H1 (cell line): Measurements from ENCODE around the gene SMARCA2. TPM values are rescaled to one million over a fixed set of nuclear protein-coding genes. Genes with fewer than 3 reads are reported as not detected.
A peak's percentile ranks its signal among the peaks of the same experiment; 100 is the strongest.

Experiments used
- CTCF ChIA-PET: fragments of 300-600 bp; sonication (Branson Sonifier 250); formaldehyde crosslinking; loops from one replicate; lab custom pipeline; 2021; ENCODE audit not compliant: partially characterized antibody; lab: Charles Lee
- POLR2A ChIA-PET: fragments of 300-600 bp; sonication (Branson Sonifier 250); formaldehyde crosslinking; loops from one replicate; lab custom pipeline; 2021; ENCODE audit warnings: inconsistent platforms; ENCODE audit not compliant: partially characterized antibody; lab: Charles Lee
- DNase-seq, 2 experiments: peaks; one replicate each; pipeline versions ENCODE4 v3.0.0 to v3.0.0-alpha.2; 2010 to 2022; ENCODE audit warnings: low spot score in 2 of 2, low read depth in 1 of 2, mixed read lengths in 1 of 2
- FAIRE-seq: peaks from 2 replicates; lab custom pipeline; 2011; peaks lifted over from hg19 to GRCh38; lab: Jason Lieb, UNC
- H2AFZ ChIP-seq: 2 replicates; pipeline ENCODE4 v1.8.1; 2012; ENCODE audit warnings: low read length, inconsistent platforms
- H2AK5ac ChIP-seq: 2 replicates; pipeline ENCODE4 v1.6.1; 2013; ENCODE audit warnings: low read depth, low read length
- H2BK120ac ChIP-seq: replicated peaks from 2 replicates; pipeline ENCODE3; 2013; ENCODE audit warnings: low read depth, low read length, inconsistent platforms
- H2BK12ac ChIP-seq: 2 replicates; pipeline ENCODE4 v1.6.1; 2013; ENCODE audit warnings: low read depth, low read length
- H2BK15ac ChIP-seq: 2 replicates; pipeline ENCODE4 v1.6.1; 2013; ENCODE audit warnings: low read length
- H2BK20ac ChIP-seq: 2 replicates; pipeline ENCODE4 v1.6.1; 2013; ENCODE audit warnings: low read length
- H2BK5ac ChIP-seq: 2 replicates; pipeline ENCODE4 v1.6.1; 2013; ENCODE audit warnings: low read depth, low read length
- H3K14ac ChIP-seq: 2 replicates; pipeline ENCODE4 v1.6.1; 2013; ENCODE audit warnings: inconsistent platforms; ENCODE audit not compliant: insufficient read length
- H3K18ac ChIP-seq: 2 replicates; pipeline ENCODE4 v1.6.1; 2013; ENCODE audit warnings: low read length; ENCODE audit errors: extremely low read depth
- H3K23ac ChIP-seq: 2 replicates; pipeline ENCODE4 v1.6.1; 2013; ENCODE audit warnings: inconsistent platforms; ENCODE audit not compliant: insufficient read length
- H3K23me2 ChIP-seq: 2 replicates; pipeline ENCODE4 v1.6.1; 2013; ENCODE audit warnings: low read depth, low read length
- H3K27ac ChIP-seq: 2 replicates; pipeline ENCODE4 v1.6.1; 2011; ENCODE audit warnings: low read depth, low read length, inconsistent platforms
- H3K27me3 ChIP-seq, 4 experiments: replicated peaks in 1 of 4; 1 replicate in 1 of 4; 2 replicates in 3 of 4; pipeline versions ENCODE4 v1.6.1 to v1.8.1; 2011 to 2013; ENCODE audit warnings: low read length in 3 of 4, mild to moderate bottlenecking in 3 of 4, inconsistent platforms in 2 of 4, mixed read lengths in 2 of 4, moderate library complexity in 1 of 4; ENCODE audit not compliant: control insufficient read depth in 3 of 4, insufficient read depth in 3 of 4; ENCODE audit errors: extremely low read depth in 1 of 4
- H3K36me3 ChIP-seq, 4 experiments: 2 replicates each; pipeline versions ENCODE4 v1.6.1 to v1.8.1; 2011 to 2013; ENCODE audit warnings: mild to moderate bottlenecking in 4 of 4, low read length in 3 of 4, moderate library complexity in 2 of 4, control low read depth in 1 of 4, inconsistent platforms in 1 of 4; ENCODE audit not compliant: insufficient read depth in 4 of 4, control insufficient read depth in 2 of 4
- H3K4ac ChIP-seq: replicated peaks from 2 replicates; pipeline ENCODE3; 2013; ENCODE audit warnings: low read length, low read depth, mixed read lengths, inconsistent platforms; ENCODE audit not compliant: insufficient read length
- H3K4me1 ChIP-seq, 4 experiments: replicated peaks in 1 of 4; 1 replicate in 1 of 4; 2 replicates in 3 of 4; pipeline versions ENCODE4 v1.6.1 to v1.8.1; 2011 to 2013; ENCODE audit warnings: low read length in 3 of 4, inconsistent platforms in 2 of 4, mixed read lengths in 1 of 4; ENCODE audit not compliant: insufficient read depth in 4 of 4, control insufficient read depth in 3 of 4
- H3K4me2 ChIP-seq, 2 experiments: 2 replicates each; pipeline versions ENCODE4 v1.6.1 to v1.8.1; 2011 to 2013; ENCODE audit warnings: low read depth in 2 of 2, low read length in 2 of 2, control low read depth in 1 of 2, inconsistent platforms in 1 of 2, mild to moderate bottlenecking in 1 of 2; ENCODE audit not compliant: insufficient read depth in 1 of 2
- H3K4me3 ChIP-seq, 4 experiments: fragments of 200-600, 300-600 bp in 1 of 4; sonication (generic), shearing (Covaris generic), sonication (Bioruptor Twin) in 1 of 4; 2 replicates each; pipeline versions ENCODE4 v1.5.1 to v1.8.1; 2011 to 2016; ENCODE audit warnings: low read length in 4 of 4, low read depth in 3 of 4, control low read depth in 2 of 4, inconsistent platforms in 2 of 4, mild to moderate bottlenecking in 2 of 4, mixed read lengths in 1 of 4, moderate library complexity in 1 of 4; ENCODE audit not compliant: insufficient read depth in 2 of 4; ENCODE audit errors: extremely low read depth in 1 of 4
- H3K56ac ChIP-seq: replicated peaks from 2 replicates; pipeline ENCODE3; 2013; ENCODE audit warnings: low read depth, mild to moderate bottlenecking, mixed read lengths, low read length, inconsistent platforms; ENCODE audit not compliant: insufficient read length
- H3K79me1 ChIP-seq: 2 replicates; pipeline ENCODE4 v1.6.1; 2013; ENCODE audit warnings: low read depth, low read length, control low read depth
- H3K79me2 ChIP-seq, 2 experiments: 2 replicates each; pipeline versions ENCODE4 v1.6.1 to v1.8.1; 2012 to 2013; ENCODE audit warnings: low read length in 2 of 2, mild to moderate bottlenecking in 2 of 2, inconsistent platforms in 1 of 2; ENCODE audit not compliant: insufficient read depth in 2 of 2, control insufficient read depth in 1 of 2
- H3K9ac ChIP-seq, 4 experiments: replicated peaks in 1 of 4; 1 replicate in 1 of 4; 2 replicates in 3 of 4; pipeline versions ENCODE4 v1.6.1 to v1.8.1; 2011 to 2013; ENCODE audit warnings: low read depth in 3 of 4, low read length in 3 of 4, control low read depth in 2 of 4, mild to moderate bottlenecking in 2 of 4, moderate library complexity in 2 of 4, inconsistent platforms in 1 of 4; ENCODE audit errors: extremely low read depth in 1 of 4
- H3K9me3 ChIP-seq, 2 experiments: 2 replicates each; pipeline versions ENCODE4 v1.6.1 to v1.8.1; 2012 to 2013; ENCODE audit warnings: mild to moderate bottlenecking in 2 of 2, moderate library complexity in 2 of 2, control low read depth in 1 of 2, inconsistent platforms in 1 of 2, low read depth in 1 of 2, low read length in 1 of 2, mixed read lengths in 1 of 2; ENCODE audit not compliant: insufficient read depth in 2 of 2
- H4K20me1 ChIP-seq, 2 experiments: replicated peaks in 1 of 2; 2 replicates each; pipeline versions ENCODE3 to v1.8.1; 2011 to 2013; ENCODE audit warnings: inconsistent platforms in 2 of 2, low read length in 2 of 2, mild to moderate bottlenecking in 1 of 2; ENCODE audit not compliant: insufficient read depth in 2 of 2, control insufficient read depth in 1 of 2
- H4K5ac ChIP-seq: 2 replicates; pipeline ENCODE4 v1.6.1; 2013; ENCODE audit warnings: low read length, low read depth, mixed read lengths, inconsistent platforms; ENCODE audit not compliant: insufficient read length
- H4K8ac ChIP-seq: 2 replicates; pipeline ENCODE4 v1.8.0; 2013; ENCODE audit warnings: mild to moderate bottlenecking, moderate library complexity, low read length, inconsistent platforms; ENCODE audit not compliant: insufficient read depth; ENCODE audit errors: extremely low read depth
- H4K91ac ChIP-seq: replicated peaks from 2 replicates; pipeline ENCODE3; 2013; ENCODE audit warnings: low read length, mixed read lengths, inconsistent platforms; ENCODE audit not compliant: insufficient read length
- SP4 ChIP-seq: IDR thresholded peaks from 2 replicates; pipeline ENCODE4 v1.6.1; 2012; ENCODE audit warnings: low read length, inconsistent platforms
- WGBS, 2 experiments: shearing (Covaris generic) in 1 of 2; methylation state at CpG; one replicate each; pipeline versions ENCODE4 v1.1.6 to v1.1.7; 2013 to 2015; ENCODE audit warnings: low lambda C conversion rate in 2 of 2, mixed read lengths in 2 of 2, inconsistent platforms in 1 of 2, low coverage in 1 of 2, missing lambda C conversion rate in 1 of 2; ENCODE audit not compliant: insufficient replicate concordance in 2 of 2, insufficient coverage in 1 of 2, insufficient read length in 1 of 2; ENCODE audit errors: extremely low coverage in 1 of 2, missing lambda C conversion rate in 1 of 2; 5-methylcytosine and 5-hydroxymethylcytosine counted together
- polyA plus RNA-seq, 7 experiments: library from polyadenylated mRNA; depleted of rRNA in 3 of 7; stranded (reverse) in 5 of 7; unstranded in 2 of 7; fragments of >200 nt in 5 of 7; fragments of 200-250 nt in 2 of 7; gene quantifications; 1 replicate in 5 of 7; 2 replicates in 1 of 7; 4 replicates in 1 of 7; pipeline versions ENCODE4 v1.2.1 to v1.2.3, GENCODE V29; 2011 to 2013; ENCODE audit warnings: missing spikeins in 2 of 7, mixed read lengths in 2 of 7
- total RNA-seq: library from RNA; stranded (reverse); fragmentation: NEBNext Ultra II Directional; extraction: Animal tissue kit (Norgen Biotek cat#: 25700); gene quantifications from 2 replicates; pipeline ENCODE4 v1.2.1, GENCODE V29; 2021
- TF ChIP-seq, protein P1 (sequence below): IDR thresholded peaks from 2 replicates; pipeline ENCODE4 v1.6.1; 2012; ENCODE audit warnings: inconsistent platforms

Gene SMARCA2
- total and polyA plus RNA-seq, 2 of the 8 experiments (the other 6 are each of a cell fraction or from before 2014, with no cell fraction given): 6.3 to 21.7 TPM

- Histone ChIP-seq H2BK20ac (no peak overlapping the region), H4K20me1 (no peaks in the 10 kb centered on the region), H3K79me1 (no peaks in the 10 kb centered on the region), H2BK5ac (no peak overlapping the region), H4K5ac (no peak overlapping the region), H3K4me3 (no peak overlapping the region), H3K23me2 (no peaks in the 10 kb centered on the region), H4K91ac (no peak overlapping the region), H3K36me3 (no peaks in the 10 kb centered on the region), H3K4me1 (no peaks in the 10 kb centered on the region), H2BK15ac (no peak overlapping the region), H3K18ac (no peak overlapping the region), H2BK12ac (0 out of 2 replicates have a peak overlapping the region, but pooled peaks have one; percentile 39), H3K4ac (no peak overlapping the region), H3K27me3 (no peaks in the 10 kb centered on the region), H2AFZ (0 out of 2 replicates have a peak overlapping the region, but pooled peaks have one; percentile 7), H3K23ac (no peak overlapping the region), H3K9ac (no peak overlapping the region), H3K9me3 (no peaks in the 10 kb centered on the region), H3K4me2 (no peak overlapping the region), H2BK120ac (no peak overlapping the region), H3K14ac (no peak overlapping the region), H3K56ac (no peak overlapping the region), H3K79me2 (no peaks in the 10 kb centered on the region), H4K8ac (no peak overlapping the region), H3K27ac (no peak overlapping the region), H2AK5ac (no peak overlapping the region)
- WGBS, 2 experiments: 82% methylated on average over 3 of the region's 3 CpGs; no CpG with 5 or more reads in 1 of the 2 experiments
- TF ChIP-seq, protein P1, sequence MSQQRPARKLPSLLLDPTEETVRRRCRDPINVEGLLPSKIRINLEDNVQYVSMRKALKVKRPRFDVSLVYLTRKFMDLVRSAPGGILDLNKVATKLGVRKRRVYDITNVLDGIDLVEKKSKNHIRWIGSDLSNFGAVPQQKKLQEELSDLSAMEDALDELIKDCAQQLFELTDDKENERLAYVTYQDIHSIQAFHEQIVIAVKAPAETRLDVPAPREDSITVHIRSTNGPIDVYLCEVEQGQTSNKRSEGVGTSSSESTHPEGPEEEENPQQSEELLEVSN: 0 out of 2 replicates have a peak, but pooled peaks have one; percentile 1
- no peak for TF ChIP-seq SP4
- FAIRE-seq: no peak
- CTCF ChIA-PET: interaction anchor here (1.8 kb wide), 1 partner anchor 11 kb away, joined by 5 read pairs; no protein-coding TSS in a partner anchor
- POLR2A ChIA-PET: no interaction called here
- no peak for DNase-seq
These were observed 202.4 kb downstream of the SMARCA2 start for GRCh38 chr9:2217540-2217939.
